ENCODE data around the gene ACAD10.

DNA sequence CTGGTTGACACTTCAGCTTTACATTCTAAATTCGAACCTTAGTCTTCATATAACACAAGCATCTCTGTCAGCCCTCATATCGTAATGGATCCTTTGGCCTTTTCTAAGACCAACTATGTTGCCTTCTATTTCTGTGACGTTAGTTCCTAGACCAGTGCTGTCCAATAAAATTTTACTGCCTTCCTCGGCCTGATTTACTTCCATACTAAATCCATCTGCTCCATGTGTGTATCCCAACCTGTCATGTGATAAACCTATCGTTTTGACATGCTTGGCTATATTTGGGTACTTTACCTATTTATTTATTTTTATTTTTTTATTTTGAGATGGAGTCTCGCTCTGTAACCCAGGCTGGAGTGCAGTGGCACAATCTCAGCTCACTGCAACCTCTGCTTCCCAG lies 20.3 kb downstream of the ACAD10 start:
- no peak for TF ChIP-seq POLR2A (IDR thresholded peaks at IDR 0.05)
- TF ChIP-seq, protein P1, sequence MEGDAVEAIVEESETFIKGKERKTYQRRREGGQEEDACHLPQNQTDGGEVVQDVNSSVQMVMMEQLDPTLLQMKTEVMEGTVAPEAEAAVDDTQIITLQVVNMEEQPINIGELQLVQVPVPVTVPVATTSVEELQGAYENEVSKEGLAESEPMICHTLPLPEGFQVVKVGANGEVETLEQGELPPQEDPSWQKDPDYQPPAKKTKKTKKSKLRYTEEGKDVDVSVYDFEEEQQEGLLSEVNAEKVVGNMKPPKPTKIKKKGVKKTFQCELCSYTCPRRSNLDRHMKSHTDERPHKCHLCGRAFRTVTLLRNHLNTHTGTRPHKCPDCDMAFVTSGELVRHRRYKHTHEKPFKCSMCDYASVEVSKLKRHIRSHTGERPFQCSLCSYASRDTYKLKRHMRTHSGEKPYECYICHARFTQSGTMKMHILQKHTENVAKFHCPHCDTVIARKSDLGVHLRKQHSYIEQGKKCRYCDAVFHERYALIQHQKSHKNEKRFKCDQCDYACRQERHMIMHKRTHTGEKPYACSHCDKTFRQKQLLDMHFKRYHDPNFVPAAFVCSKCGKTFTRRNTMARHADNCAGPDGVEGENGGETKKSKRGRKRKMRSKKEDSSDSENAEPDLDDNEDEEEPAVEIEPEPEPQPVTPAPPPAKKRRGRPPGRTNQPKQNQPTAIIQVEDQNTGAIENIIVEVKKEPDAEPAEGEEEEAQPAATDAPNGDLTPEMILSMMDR (IDR thresholded peaks at IDR 0.05): no peak

Measured in testis (tissue), 2 donors.